Left renal cortex interstitium (tissue), 4 donors: ENCODE measurements around the gene ILDR2. TPM values are rescaled to one million over a fixed set of nuclear protein-coding genes. Genes with fewer than 3 reads are reported as not detected.

Experiments used
- DNase-seq, 4 donors: peaks; one replicate each; pipeline ENCODE4 v3.0.0-alpha.2; 2013; ENCODE audit warnings: low read depth in 4 of 4, low spot score in 2 of 4, missing footprints in 1 of 4
- polyA plus RNA-seq, 4 donors: library from polyadenylated mRNA; unstranded; fragments of 120-200 nt; gene quantifications; one replicate each; pipeline ENCODE4 v1.2.1, GENCODE V29; 2013; ENCODE audit not compliant: insufficient read length in 4 of 4

The ILDR2 gene, protein sequence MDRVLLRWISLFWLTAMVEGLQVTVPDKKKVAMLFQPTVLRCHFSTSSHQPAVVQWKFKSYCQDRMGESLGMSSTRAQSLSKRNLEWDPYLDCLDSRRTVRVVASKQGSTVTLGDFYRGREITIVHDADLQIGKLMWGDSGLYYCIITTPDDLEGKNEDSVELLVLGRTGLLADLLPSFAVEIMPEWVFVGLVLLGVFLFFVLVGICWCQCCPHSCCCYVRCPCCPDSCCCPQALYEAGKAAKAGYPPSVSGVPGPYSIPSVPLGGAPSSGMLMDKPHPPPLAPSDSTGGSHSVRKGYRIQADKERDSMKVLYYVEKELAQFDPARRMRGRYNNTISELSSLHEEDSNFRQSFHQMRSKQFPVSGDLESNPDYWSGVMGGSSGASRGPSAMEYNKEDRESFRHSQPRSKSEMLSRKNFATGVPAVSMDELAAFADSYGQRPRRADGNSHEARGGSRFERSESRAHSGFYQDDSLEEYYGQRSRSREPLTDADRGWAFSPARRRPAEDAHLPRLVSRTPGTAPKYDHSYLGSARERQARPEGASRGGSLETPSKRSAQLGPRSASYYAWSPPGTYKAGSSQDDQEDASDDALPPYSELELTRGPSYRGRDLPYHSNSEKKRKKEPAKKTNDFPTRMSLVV
- 10 to 100 TPM; 12.0 to 16.3 (median 14.0) TPM for polyA plus RNA-seq

DNA sequence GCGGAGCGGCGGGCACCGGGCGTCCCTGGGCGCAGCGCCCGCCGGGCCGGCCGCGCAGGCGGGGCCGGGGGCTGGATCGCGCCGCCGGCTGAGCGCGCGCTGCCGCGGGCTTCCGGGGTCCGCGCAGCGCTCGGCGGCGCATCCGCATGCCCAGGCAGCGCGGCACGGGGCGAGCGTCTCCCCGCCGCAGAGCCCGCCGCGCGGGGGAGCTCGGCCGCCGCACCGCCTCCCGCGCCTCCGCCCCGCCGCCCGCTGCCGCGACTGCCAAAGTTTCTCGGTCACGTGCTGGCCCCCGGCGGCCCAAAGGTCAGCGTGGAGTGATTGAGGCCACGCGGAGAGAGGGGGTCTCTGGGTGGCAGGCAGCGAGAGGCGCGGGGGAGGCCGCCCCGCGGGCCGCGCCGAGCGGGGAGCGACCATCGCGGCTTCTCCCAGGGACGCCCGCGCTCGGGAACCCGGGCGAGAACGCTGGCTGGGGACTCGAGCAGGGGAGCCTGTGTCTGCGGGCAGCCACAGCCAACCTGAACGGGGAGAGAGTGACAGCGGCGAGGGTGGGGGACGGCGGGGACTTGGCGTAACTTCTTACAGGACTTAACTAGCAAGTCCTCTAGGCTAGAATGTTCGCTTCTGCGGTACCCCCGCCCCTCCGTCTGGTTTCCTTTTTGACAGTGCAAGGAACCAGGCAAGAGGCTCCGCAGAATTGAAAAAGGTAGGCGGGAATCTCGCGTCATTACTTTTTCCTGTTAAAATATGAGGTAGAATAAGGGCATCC, at the start of gene ILDR2:
TSS of gene ILDR2 (minus strand) at position 180 of the 769 bp plus-strand sequence. CDS start 272 bp downstream, outside the sequence.
- peak in 1 of 4 donors; percentile 48 for DNase-seq

DNA sequence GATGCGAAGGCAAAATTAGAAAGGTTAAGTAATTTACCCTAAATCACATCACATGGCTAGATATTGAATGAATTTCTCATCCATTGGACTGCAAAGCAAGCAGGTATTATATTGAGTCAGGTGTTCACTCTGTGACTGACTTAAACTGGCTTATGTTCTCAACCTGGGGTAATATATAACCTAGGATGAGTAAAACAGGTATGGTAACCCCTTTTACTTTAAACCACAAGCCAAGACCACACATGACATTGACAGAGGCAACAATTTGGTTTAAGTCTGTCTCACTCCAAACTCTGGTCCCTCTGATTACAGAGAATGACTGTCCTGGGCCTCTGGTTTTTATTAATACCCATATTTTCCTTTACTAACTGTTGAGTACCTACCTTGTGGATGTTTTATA, 47.0 kb upstream of the ILDR2 start:
- DNase-seq: no peak

DNA sequence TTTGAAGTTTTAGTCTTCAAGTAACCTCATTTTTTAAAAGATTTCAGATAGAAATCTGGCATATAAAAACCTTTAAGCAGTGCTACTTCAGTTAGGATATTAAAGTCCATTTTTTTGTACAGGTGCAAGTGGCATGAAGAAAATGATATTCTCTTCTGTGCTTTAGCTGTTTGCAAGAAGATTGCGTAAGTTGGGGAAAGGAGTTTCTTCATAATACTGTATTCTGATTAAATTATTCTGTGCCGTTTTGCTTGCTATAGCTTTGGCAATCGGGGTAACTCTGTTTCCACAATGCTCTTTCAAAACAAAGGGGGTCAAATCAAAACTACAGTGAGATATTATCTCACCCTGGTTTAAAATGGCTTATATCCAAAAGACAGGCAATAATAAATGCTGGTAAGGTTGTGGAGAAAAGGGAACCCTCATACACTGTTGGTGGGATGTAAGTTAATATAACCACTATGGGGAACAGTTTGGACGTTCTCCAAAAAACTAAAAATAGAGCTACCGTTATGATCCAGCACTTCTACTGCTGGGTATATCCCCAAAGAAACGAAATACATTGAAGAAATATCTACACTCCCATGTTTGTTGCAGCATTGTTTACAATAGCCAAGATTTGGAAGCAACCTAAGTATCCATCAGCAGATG, 40.9 kb upstream of the ILDR2 start:
- no peak for DNase-seq

DNA sequence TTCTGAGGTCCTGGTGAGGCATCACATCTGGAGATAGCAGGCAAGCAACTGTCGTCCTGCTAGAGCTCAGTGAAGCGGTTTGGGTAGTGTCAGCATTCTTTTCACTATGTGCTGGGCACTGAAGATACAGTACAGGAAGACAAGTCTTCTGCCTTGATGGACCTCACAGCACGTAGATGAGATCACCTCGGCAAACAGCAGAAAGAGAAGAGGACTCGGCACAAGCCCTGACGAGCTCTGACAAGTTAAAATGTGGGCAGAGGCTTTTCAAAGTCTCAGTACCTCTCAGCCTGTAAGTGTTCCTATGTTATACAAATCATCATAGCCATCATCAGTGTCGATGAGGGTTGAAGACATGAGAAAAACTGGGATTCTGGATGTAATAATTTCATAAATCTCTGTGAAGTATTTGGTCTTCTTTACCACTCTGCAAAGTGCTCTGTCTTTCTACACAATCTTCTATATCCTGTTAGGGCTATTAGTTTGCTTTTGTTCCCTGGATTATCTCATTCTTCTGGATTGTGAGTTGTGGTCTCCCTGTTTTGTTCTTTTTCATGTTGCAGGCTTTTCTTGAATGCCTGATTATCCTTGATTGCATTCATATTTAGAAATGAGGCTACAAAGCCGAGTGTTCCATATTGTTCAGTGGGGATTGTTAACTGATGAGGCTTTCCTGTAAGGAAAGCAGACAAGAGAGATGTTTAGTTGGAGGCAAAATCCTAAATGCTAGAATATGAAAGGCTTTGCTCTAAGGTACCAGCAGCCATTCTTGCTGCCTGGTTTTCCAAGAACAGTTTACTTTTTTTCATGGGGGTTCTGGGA, 38.0 kb upstream of the ILDR2 start:
- peak in 1 of 4 donors; percentile 2 for DNase-seq

DNA sequence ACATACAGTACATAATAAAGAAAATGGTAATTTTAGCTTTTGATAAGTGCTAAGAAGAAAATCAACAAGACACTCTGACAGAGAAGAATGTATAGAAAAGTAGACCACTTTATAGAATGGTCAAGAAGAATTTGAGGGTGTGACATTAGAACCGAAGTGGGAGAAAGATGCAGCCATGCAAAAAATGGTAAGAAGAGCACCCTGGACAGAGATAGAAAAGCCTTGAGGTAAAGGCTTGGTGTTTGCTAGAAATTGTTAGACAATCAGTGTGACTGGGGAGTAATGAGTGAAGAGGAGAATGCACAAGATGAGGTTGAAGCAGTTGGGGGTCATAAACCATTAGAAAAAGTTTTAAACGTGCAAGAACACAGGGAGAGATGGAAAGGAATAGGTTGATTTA, 37.2 kb upstream of the ILDR2 start:
- DNase-seq: no peak

DNA sequence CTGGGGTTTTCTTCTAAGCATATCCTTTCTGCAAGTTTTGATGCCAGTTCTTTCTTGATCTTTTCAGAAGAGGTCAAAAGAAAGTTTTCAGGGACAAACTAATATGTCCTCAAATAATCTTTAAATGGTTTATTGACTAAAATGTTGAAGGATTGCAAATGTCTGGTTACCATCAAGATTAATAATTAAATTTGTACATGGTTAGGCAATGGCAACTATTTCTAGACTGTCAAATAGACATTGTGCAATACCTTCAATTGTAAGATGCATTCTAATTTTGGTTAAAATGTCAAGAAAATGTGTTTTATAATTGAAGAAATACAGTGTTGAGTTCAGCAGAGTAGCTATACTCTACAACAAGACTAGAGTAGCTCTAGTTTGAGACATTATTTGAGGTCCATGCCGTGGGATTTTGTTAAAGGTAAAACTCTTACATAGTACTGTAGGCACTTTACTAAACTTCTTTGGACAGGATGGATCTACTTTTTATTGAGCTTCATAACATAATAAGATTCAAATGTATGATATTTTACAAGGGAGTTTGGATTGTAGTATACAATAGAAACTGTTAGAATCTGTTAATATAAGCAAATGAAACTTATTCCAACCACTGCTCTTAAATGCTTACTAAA, 36.3 kb upstream of the ILDR2 start:
- DNase-seq: no peak

DNA sequence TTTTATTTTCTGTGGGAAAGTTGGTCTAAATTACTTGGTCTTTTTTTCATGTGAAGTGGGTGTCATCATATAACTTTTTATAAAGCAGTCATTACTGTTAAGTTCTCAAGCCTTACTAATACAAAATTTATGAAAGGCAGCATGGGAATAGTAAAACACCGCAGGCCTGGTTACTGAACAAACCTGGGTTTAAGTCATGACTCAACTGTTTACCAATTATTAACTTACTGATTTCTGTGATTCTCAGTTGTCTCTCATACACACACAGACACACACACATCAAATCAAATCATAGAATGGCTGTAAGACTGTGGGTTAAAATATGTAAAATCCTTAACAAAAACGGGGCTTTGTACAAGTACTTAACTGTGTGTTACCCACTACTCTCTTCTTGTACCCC, 28.4 kb upstream of the ILDR2 start:
- DNase-seq: no peak

DNA sequence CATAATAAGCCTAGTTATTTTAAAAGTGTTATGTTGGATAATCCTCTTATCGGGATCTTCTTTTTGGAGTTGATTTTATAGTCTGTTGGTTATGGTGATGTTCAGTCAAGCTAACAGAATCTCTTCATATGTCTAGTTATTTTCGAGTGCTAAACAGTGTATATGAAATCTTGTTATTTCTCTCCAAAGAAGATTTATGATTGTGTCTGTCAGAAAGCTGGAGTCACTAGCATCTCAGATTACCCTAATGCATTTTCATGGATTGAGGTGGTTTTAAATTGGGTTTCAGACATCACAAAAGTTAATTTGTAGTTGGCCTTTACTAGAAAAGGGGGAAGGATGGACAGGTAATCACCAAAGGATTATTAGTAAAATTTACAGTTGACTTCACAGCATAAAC, 27.0 kb upstream of the ILDR2 start:
- DNase-seq: no peak

DNA sequence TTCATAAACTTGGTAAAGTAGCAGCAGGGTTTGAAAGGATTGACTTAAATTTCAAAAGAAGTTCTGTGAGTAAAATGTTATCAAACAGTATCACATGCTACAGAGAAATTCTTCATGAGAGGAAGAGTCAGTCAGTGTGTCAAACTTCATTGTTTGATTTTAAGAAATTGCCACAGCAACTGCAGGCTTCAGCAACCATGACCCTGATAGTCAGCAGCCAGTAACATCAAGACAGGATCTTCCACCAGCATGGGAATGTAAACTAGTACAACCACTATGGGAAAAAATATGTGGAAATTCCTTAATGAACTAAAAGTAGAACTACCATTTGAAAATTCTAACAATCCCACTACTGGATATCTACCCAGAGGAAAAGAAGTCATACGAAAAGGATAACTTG, 25.2 kb upstream of the ILDR2 start:
- no peak for DNase-seq

DNA sequence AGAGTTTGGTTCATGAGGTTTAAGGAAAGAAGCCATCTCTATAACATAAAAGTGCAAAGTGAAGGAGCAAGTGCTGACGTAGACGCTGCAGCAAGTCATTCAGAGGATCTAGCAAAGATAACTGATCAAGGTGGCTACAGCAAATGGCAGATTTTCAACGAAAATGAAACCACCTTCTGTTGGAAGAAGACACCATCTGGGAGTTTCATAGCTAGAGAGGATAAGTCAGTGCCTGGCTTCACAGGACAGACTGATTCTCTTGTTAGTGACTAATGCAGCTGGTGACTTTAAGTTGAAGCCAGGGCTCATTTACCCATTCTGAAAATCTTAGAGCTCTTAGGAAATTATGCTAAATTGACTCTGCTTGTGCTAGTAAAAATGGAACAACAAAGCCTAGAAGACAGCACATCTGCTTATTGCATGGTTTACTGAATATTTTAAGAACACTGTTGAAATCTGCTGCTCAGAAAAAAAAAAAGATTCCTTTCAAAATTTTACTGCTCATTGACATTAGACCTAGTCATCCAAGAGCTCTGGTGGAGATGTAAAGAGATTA, 24.2 kb upstream of the ILDR2 start:
- no peak for DNase-seq

DNA sequence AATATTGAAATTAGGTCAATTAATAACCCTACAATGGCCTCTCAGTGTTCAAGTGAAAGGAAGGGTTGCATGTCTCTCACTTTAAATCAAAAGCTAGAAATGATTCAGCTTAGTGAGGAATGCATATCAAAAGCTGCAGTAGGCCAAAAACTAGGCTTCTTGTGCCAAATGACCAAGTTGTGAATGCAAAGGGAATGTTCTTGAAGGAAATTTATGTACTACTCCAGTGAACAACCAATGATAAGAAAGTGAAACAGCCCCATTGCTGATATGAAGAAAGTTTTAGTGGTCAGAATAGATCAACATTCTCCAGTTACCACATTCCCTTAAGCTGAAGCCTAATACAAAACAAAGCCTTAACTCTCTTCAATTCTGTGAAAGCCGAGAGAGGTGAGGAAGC, 23.7 kb upstream of the ILDR2 start:
- DNase-seq: no peak

DNA sequence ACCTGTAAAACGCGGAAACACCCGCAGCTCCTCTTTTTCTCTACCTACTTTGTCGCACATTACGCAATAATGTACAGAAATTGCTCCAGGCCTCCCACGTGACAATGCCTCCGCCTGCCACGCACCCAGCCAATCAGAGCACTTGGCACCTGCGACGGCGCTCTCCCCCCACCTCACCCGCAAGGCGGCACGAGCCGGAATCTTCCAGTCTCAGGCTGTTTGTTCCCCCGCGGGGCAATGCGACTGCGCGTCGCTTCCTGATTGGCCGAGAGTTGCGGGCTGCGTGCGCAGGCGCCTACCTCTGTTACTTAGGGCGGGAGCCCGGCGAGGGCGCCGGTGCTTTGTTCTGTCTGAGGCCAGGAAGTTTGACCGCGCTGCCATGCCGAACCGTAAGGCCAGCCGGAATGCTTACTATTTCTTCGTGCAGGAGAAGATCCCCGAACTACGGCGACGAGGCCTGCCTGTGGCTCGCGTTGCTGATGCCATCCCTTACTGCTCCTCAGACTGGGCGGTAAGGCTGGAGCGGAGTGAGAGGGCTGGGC, 13.7 kb upstream of the ILDR2 start, which contains the start of gene MAEL:
TSS of gene MAEL (plus strand) at position 307 of the 542 bp plus-strand sequence. CDS start at position 380, 73 bp downstream.
- no peak for DNase-seq

DNA sequence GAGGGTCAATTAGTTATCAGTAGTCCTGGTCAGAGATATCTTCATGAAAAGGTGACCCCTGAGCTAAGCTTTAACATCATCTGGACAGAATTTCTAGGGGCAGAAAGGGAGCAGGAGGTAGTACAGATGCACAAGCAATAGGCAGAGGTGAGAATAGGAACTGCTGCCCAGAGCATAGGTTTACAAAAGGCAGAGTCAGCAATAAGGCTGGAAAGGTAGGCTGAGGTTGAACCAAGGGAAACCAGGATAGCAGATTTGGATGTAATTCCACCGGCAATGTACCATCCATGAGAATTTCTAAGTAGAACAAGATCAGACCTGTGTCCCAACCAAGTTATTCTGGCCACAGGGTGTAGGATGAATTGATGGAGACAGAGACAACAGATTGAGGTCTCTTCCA, 6.2 kb upstream of the ILDR2 start:
- no peak for DNase-seq

DNA sequence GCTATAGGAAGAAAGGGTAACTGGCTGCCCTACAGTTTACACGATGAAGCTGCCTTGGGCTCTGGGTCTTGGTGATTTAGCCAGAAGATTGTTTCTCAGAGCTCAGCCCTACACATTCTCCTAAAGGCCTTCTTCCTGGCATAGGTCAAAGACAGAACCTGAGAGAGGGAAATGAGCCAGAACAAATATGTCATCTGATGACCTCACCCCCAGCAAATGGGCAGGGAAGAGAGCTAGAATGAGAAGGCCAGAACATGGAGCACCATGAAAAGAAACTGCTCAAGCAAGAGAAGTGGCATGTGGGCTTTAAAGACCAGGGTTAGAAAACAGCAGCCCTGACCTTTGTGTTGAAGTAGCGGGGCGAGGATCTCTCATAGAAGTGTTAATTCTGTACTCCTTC, 5.5 kb upstream of the ILDR2 start:
- DNase-seq: no peak

DNA sequence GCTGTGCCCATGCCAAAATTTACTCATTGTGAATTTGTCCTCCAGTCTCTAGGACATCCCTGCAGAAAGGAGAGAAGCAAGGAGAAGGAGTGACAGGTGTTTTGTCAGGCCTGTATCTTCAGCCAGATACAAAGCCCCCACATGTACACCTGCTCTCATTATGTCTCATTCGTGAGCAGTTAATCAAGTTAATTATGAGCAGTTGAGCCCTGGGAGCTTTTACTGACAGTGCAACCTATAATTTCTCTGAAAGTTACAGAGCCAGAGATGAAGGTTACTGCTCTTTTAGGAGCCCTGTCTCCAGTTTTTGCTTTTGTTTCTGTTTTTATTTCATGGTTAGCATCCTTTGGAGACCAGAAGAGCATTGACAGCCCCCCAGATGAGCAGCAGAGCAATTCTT, 5.0 kb upstream of the ILDR2 start:
- DNase-seq: no peak

DNA sequence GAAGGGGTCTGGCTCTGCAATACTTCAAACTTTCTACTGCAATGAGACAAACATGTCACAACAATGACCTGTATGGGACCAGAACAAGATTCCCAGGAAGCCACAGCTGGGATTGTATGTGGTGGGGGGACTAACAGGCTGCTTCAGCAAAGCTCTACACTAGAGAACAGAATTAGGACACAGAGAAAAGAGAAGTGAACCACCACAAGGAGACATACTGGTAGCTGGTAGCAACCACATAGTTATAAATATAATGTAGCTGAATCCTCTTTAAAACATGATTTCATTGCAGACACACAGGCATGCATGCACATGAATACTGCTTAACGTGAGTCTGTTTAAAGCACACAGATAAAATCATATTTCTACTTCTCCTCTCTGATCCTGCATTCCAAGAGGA, 3.5 kb upstream of the ILDR2 start:
- no peak for DNase-seq

DNA sequence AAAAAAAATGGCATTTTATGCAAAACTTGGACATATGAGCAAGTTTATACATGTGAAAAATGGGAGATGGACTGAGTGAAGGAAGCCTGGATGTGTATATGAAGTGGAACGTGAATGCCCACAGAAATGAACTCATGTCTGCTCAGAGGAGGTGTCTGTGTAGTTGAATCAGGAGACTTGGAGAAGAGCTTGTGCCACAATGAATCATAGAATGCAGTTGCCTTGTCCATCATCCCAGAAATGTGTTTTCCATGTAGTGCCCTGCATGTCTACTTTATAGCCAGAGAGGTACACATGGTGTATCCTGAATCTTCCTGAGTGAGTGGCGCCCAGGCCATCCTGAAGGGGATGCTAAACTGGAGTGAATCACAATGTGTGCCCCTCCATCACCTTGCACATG, 2.6 kb upstream of the ILDR2 start:
- no peak for DNase-seq

DNA sequence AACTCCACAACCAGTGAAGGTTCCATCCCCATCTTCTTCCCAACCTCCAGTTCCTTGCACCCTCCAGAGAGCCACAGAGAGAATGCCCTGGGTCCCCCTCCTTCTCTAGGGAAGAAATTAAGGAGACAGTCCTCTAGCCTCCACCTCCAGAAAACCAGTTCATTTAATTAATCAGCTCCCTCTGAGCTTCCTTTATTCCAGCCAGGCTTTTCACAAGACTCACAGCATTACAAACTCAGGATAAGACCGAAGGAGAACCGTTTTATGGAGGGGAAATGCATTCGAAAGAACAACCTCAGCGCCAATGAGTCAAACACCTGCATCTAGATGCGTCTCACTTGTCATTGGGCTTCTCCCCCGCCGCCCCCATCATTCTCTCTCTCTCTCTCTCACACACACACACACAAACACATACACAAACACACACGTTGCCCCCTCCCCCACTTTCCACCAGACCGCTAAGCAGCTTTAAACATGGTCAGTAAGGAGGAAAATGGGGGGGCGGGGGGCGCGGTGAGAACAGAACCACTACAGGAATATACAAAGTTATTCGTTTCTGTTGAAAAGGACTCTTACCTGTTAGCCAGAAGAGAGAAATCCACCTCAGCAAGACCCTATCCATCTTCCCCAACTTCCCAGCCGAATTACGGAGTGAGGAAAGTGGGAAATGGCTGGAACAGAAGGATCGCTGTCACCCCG, 544 bp downstream of the ILDR2 start:
- DNase-seq: no peak
